GM13977 (cell line): ENCODE measurements around the gene SLC22A23.

Experiments
- DNase-seq: peaks from one replicate; pipeline ENCODE4 v3.0.0; 2012; ENCODE audit warnings: low spot score
- in situ Hi-C: fragments of 300-500 bp; cut with MboI; formaldehyde crosslinking; loops from one replicate; pipeline ENCODE4 v1.12.0; 2022; ENCODE audit warnings: low sequenced_read_pairs, low pct_unique_long_range_greater_than_20kb, mixed read lengths, inconsistent platforms; ENCODE audit not compliant: unreplicated experiment
- TF ChIP-seq, protein P1 (sequence below): IDR thresholded peaks from 2 replicates; pipeline ENCODE4 v1.5.1; 2012; ENCODE audit warnings: mild to moderate bottlenecking, control low read depth; ENCODE audit not compliant: insufficient read depth; ENCODE audit errors: extremely low read depth, missing control alignments

Gene SLC22A23

GRCh38 chr6:3321875-3322274 lies 135.0 kb downstream of the SLC22A23 start:
- in situ Hi-C loops, result no loop called here

DNA sequence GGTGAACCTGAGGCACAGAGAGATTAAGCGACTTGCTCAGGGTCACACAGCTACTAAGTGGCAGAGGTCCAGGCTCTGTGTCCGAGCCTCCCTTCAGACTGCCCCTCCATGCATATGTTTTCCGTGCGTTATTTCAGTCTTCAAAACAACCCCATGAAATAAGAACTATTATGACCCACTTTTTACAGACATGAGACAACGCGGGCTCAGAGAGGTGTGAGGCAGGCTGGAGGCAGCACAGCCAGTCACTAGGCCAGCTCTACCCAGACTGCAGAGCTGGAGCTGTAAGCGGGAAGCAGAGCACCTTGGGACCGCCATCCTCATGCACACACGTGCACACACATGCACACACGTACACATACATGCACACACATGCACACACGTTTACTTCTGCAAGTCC lies 135.8 kb downstream of the SLC22A23 start:
- TF ChIP-seq, protein P1, sequence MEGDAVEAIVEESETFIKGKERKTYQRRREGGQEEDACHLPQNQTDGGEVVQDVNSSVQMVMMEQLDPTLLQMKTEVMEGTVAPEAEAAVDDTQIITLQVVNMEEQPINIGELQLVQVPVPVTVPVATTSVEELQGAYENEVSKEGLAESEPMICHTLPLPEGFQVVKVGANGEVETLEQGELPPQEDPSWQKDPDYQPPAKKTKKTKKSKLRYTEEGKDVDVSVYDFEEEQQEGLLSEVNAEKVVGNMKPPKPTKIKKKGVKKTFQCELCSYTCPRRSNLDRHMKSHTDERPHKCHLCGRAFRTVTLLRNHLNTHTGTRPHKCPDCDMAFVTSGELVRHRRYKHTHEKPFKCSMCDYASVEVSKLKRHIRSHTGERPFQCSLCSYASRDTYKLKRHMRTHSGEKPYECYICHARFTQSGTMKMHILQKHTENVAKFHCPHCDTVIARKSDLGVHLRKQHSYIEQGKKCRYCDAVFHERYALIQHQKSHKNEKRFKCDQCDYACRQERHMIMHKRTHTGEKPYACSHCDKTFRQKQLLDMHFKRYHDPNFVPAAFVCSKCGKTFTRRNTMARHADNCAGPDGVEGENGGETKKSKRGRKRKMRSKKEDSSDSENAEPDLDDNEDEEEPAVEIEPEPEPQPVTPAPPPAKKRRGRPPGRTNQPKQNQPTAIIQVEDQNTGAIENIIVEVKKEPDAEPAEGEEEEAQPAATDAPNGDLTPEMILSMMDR, result no peak
- DNase-seq, result no peak
- in situ Hi-C loops, result no loop called here

More at GRCh38 chr6:3321875-3322274, 135.0 kb downstream of the SLC22A23 start:
- TF ChIP-seq, protein P1, result no peak
- no peak for DNase-seq

- TF ChIP-seq, protein P1, result no peak
- no peak for DNase-seq
- in situ Hi-C loops, result no loop called here
These were observed 136.5 kb downstream of the SLC22A23 start for GRCh38 chr6:3320238-3320811.

- TF ChIP-seq, protein P1, result no peak
- DNase-seq, result no peak
- in situ Hi-C loops, result no loop called here
These were observed 137.1 kb downstream of the SLC22A23 start for GRCh38 chr6:3319610-3320200.

- in situ Hi-C loops, result no loop called here
- no peak for DNase-seq
- TF ChIP-seq, protein P1, result no peak
These were observed 137.9 kb downstream of the SLC22A23 start for GRCh38 chr6:3318821-3319540.

DNA sequence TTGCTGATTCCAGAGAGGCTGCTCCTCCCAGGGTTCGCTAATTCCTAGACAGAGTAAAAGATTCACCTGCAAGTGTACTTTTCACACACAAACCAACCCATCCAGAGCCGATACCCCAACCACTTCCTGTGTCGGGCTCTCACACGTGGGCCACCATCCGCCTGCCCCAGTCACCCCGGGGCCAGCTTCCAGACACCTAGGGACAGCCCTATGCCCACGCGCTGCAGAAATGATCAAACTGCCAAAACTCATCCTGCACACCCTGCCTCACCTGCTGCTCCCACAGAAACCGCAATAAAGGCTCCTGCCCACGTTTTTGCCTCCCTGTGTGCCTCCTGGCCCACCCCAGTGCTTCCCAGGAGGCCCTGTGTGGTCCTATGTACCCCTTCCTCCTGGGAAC lies 138.6 kb downstream of the SLC22A23 start:
- in situ Hi-C loops, result no loop called here
- TF ChIP-seq, protein P1, result no peak
- no peak for DNase-seq
